Skeletal muscle satellite cell (primary cell): Measurements from ENCODE around the gene FBLN7.

Experiments
- H3K27me3 ChIP-seq: 2 replicates; pipeline ENCODE4 v1.7.0; 2013; ENCODE audit warnings: low read length; ENCODE audit not compliant: control insufficient read depth, insufficient read depth
- H3K36me3 ChIP-seq: 2 replicates; pipeline ENCODE4 v1.7.0; 2013; ENCODE audit warnings: mild to moderate bottlenecking, control low read depth, low read length; ENCODE audit not compliant: insufficient read depth
- H3K4me1 ChIP-seq: 2 replicates; pipeline ENCODE4 v1.7.0; 2013; ENCODE audit warnings: low read length; ENCODE audit not compliant: control insufficient read depth, insufficient read depth
- H3K4me2 ChIP-seq: 2 replicates; pipeline ENCODE4 v1.7.0; 2013; ENCODE audit warnings: mild to moderate bottlenecking, low read length
- H3K4me3 ChIP-seq: 2 replicates; pipeline ENCODE4 v1.7.0; 2013; ENCODE audit warnings: low read length
- H3K9ac ChIP-seq: 2 replicates; pipeline ENCODE4 v1.7.0; 2013; ENCODE audit warnings: mild to moderate bottlenecking, low read depth, low read length, moderate library complexity
- H3K9me3 ChIP-seq: replicated peaks from 2 replicates; pipeline ENCODE4 v1.7.0; 2013; ENCODE audit warnings: mild to moderate bottlenecking, control low read depth, low read length

FBLN7 gene

GRCh38 chr2:112175333-112175732 lies 37.1 kb downstream of the FBLN7 start:
- no peaks in the 10 kb centered on the region for H3K4me1 ChIP-seq
- H3K9ac ChIP-seq, result no peak overlapping the region
- H3K4me2 ChIP-seq, result no peak overlapping the region
- no peaks in the 10 kb centered on the region for H3K36me3 ChIP-seq
- H3K9me3 ChIP-seq, result no peaks in the 10 kb centered on the region
- H3K4me3 ChIP-seq, result no peak overlapping the region
- peaks cover 7% of the 10 kb centered on the region for H3K27me3 ChIP-seq

- Histone ChIP-seq H3K4me1 (no peaks in the 10 kb centered on the region), H3K4me3 (no peak overlapping the region), H3K27me3 (peaks cover 7% of the 10 kb centered on the region), H3K9ac (no peak overlapping the region), H3K9me3 (no peaks in the 10 kb centered on the region), H3K4me2 (no peak overlapping the region), H3K36me3 (no peaks in the 10 kb centered on the region)
Measured at GRCh38 chr2:112175958-112176573, 37.9 kb downstream of the FBLN7 start.

GRCh38 chr2:112181571-112182290 lies 43.5 kb downstream of the FBLN7 start:
- Histone ChIP-seq H3K27me3 (peaks cover 4% of the 10 kb centered on the region), H3K36me3 (no peaks in the 10 kb centered on the region), H3K4me2 (no peak overlapping the region), H3K9ac (no peak overlapping the region), H3K4me3 (no peak overlapping the region), H3K9me3 (no peaks in the 10 kb centered on the region), H3K4me1 (no peaks in the 10 kb centered on the region)

- no peaks in the 10 kb centered on the region for H3K36me3 ChIP-seq
- H3K9ac ChIP-seq, result no peak overlapping the region
- H3K27me3 ChIP-seq, result peaks cover 4% of the 10 kb centered on the region
- no peak overlapping the region for H3K4me2 ChIP-seq
- H3K4me1 ChIP-seq, result no peaks in the 10 kb centered on the region
- no peaks in the 10 kb centered on the region for H3K9me3 ChIP-seq
- no peak overlapping the region for H3K4me3 ChIP-seq
Measured at GRCh38 chr2:112182581-112183034, 44.4 kb downstream of the FBLN7 start.

- no peak overlapping the region for H3K4me3 ChIP-seq
- H3K9me3 ChIP-seq, result no peaks in the 10 kb centered on the region
- no peaks in the 10 kb centered on the region for H3K4me1 ChIP-seq
- no peak overlapping the region for H3K4me2 ChIP-seq
- no peak overlapping the region for H3K9ac ChIP-seq
- peaks cover 4% of the 10 kb centered on the region for H3K27me3 ChIP-seq
- H3K36me3 ChIP-seq, result no peaks in the 10 kb centered on the region
Measured at GRCh38 chr2:112183327-112184025, 45.3 kb downstream of the FBLN7 start.

- Histone ChIP-seq H3K4me1 (no peaks in the 10 kb centered on the region), H3K9ac (no peak overlapping the region), H3K27me3 (peaks cover 7% of the 10 kb centered on the region), H3K4me3 (no peak overlapping the region), H3K36me3 (no peaks in the 10 kb centered on the region), H3K4me2 (no peak overlapping the region), H3K9me3 (no peaks in the 10 kb centered on the region)
Measured at GRCh38 chr2:112184121-112184520, 45.9 kb downstream of the FBLN7 start.

GRCh38 chr2:112185131-112185530 lies 46.9 kb downstream of the FBLN7 start:
- Histone ChIP-seq H3K27me3 (peaks cover 7% of the 10 kb centered on the region), H3K4me3 (no peak overlapping the region), H3K9ac (no peak overlapping the region), H3K36me3 (no peaks in the 10 kb centered on the region), H3K4me2 (no peak overlapping the region), H3K4me1 (no peaks in the 10 kb centered on the region), H3K9me3 (no peaks in the 10 kb centered on the region)

GRCh38 chr2:112187046-112187715 lies 49.0 kb downstream of the FBLN7 start:
- H3K4me1 ChIP-seq, result no peaks in the 10 kb centered on the region
- H3K9ac ChIP-seq, result no peak overlapping the region
- H3K36me3 ChIP-seq, result no peaks in the 10 kb centered on the region
- peaks cover 7% of the 10 kb centered on the region for H3K27me3 ChIP-seq
- no peaks in the 10 kb centered on the region for H3K9me3 ChIP-seq
- no peak overlapping the region for H3K4me3 ChIP-seq
- no peak overlapping the region for H3K4me2 ChIP-seq

GRCh38 chr2:112187805-112188596 lies 49.8 kb downstream of the FBLN7 start:
- no peak overlapping the region for H3K4me2 ChIP-seq
- no peaks in the 10 kb centered on the region for H3K4me1 ChIP-seq
- H3K9ac ChIP-seq, result no peak overlapping the region
- H3K9me3 ChIP-seq, result no peaks in the 10 kb centered on the region
- H3K27me3 ChIP-seq, result peaks cover 3% of the 10 kb centered on the region
- H3K36me3 ChIP-seq, result no peaks in the 10 kb centered on the region
- no peak overlapping the region for H3K4me3 ChIP-seq

GRCh38 chr2:112189001-112189556 lies 50.9 kb downstream of the FBLN7 start:
- no peaks in the 10 kb centered on the region for H3K36me3 ChIP-seq
- no peak overlapping the region for H3K9ac ChIP-seq
- no peaks in the 10 kb centered on the region for H3K9me3 ChIP-seq
- no peak overlapping the region for H3K4me2 ChIP-seq
- H3K27me3 ChIP-seq, result peaks cover 5% of the 10 kb centered on the region
- no peaks in the 10 kb centered on the region for H3K4me1 ChIP-seq
- H3K4me3 ChIP-seq, result no peak overlapping the region
